ENCODE results near the gene CYFIP1.
A peak's percentile ranks its signal among the peaks of the same experiment; 100 is the strongest.
"Not testable (repeated sequence)": the region's sequence is repeated elsewhere in the genome, so short reads cannot be mapped to it uniquely, and the experiment has no call there.

Gene CYFIP1

DNA sequence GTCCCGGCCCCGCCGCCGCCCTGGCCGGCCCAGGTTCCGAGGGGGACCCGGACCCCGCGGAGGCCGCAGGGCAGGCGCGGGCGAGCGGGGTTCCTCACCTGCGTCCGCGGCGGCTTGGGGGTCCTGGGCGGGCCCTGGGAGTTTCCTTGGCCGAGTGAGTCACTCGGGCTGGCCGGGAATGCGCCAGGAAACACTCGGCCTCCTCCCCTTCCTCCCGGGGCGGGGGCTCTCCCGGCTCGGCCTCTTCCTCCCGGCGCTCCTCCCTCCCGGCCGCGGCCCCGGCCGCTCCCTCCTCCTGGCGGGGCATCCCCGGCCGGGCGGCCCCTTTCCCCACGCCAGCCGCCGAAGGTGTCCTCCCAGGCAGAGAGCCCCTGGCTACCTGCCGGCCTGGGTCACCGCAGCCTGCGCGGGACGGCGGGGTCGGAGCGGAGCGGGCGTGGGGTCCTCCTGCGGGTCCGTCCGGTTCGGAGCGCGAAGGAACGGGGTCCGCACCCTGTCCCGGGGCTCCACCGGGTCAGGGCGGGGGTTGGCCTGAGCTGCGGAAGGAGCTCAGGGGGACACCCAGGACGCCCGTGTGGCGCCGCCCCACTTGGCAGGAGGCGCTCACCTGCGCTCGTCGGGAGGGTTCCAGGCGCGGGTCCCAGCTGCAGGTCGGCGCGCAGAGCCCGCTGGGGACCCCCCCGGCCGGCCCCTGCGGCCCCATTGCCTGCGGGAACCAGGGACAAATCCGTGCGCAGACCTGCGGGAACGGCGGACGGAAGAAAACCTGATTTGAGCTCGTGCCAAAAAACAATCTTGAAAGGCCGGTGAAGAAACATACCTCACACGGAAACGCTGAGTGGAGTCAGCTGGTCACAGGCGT lies at the start of gene CYFIP1:
CYFIP1 (minus strand) TSS at position 180 of the 862 bp plus-strand sequence. CDS start 33,083 bp downstream, outside the sequence.
- peak within 1 kb of the TSS; percentile 90 for H3K4me3 ChIP-seq (ENCODE audit: low read length)
- H3K27me3 ChIP-seq (ENCODE audit: insufficient read depth, low read length) = no peaks in the 10 kb centered on the region
- no peaks in the 10 kb centered on the region for H3K9me3 ChIP-seq (ENCODE audit: low read length)
- peaks cover 12% of the 10 kb centered on the region for H3K4me1 ChIP-seq (ENCODE audit: insufficient read depth, low read length)
- peak within 1 kb of the TSS; percentile 95 for H2AFZ ChIP-seq (ENCODE audit: low read depth, low read length)
- no peaks in the 10 kb centered on the region for H3K36me3 ChIP-seq (ENCODE audit: insufficient read depth, low read length)

DNA sequence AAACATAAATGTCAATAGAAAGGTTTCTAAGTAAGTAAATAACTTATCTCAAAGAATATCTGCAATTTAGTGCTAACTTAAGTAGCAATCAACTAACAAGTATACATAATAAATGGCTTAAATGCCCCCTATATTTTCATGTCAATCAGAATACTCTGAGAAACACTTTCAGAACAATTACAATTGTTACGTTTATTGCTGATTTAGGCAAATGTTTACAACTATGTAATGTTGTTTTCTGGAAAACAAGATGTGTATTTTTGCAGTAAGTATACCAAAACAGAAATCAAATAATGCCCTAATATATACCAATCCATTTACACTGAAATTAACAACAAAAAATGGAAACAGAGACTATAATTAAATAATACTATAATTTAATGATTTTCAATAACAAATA lies 46.0 kb upstream of the CYFIP1 start:
- Histone ChIP-seq H2AFZ (ENCODE audit: low read depth, low read length) (no peak overlapping the region), H3K4me1 (ENCODE audit: insufficient read depth, low read length) (no peaks in the 10 kb centered on the region), H3K36me3 (ENCODE audit: insufficient read depth, low read length) (peaks cover 77% of the 10 kb centered on the region), H3K9me3 (ENCODE audit: low read length) (no peaks in the 10 kb centered on the region), H3K4me3 (ENCODE audit: low read length) (no peak overlapping the region), H3K27me3 (ENCODE audit: insufficient read depth, low read length) (no peaks in the 10 kb centered on the region)

DNA sequence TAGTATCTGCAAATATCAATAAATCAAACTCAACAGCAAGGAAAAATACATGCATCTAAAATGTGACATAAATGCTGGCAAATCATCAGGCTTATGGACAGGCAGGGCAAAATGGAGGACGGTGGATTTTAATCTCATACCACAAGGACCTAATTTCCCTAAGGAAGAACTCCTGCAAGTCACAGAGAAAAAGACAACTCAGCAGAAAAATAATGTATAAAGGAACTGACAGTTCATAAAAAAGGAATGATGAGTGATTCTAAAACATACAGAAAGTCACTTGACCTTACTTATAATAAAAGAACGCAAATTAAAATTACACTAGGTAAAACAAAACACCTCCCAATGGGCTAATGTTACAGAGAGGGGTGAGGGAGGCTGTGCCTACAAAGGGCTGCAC lies 42.0 kb upstream of the CYFIP1 start:
- Histone ChIP-seq H3K4me3 (ENCODE audit: low read length) (no peak overlapping the region), H3K9me3 (ENCODE audit: low read length) (no peaks in the 10 kb centered on the region), H3K27me3 (ENCODE audit: insufficient read depth, low read length) (no peaks in the 10 kb centered on the region), H2AFZ (ENCODE audit: low read depth, low read length) (no peak overlapping the region), H3K4me1 (ENCODE audit: insufficient read depth, low read length) (no peaks in the 10 kb centered on the region), H3K36me3 (ENCODE audit: insufficient read depth, low read length) (peaks cover 79% of the 10 kb centered on the region)

DNA sequence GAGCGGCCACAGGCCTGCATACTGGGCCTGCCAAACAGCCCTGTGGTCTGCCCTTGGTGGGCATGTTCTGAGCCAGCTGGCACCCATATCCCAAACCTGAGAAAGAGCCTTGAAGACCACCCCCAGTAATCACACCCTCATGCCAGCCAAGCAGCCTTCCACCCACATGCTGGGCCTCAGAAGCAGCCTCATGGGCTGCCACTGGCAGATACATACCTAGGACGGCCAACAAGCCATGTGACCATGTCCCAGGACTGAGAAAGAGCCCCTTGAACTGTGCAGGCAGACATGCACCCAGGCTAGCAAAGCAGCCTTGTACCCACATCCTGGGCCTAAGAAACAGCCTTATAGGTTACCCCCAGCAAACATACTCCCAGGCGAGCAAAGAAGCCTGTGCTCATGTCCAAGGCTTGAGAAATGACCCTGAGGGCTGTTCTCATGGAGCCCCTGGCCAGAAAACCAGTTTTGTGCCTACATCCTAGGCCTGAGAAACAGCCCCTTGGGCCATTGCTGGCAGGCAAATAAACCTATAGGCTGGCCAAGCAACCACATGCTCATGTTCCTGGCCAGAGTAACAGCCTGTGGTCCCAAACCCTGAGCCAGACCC lies 34.3 kb upstream of the CYFIP1 start:
- Histone ChIP-seq H3K9me3 (ENCODE audit: low read length) (no peaks in the 10 kb centered on the region), H3K4me3 (ENCODE audit: low read length) (no peak overlapping the region), H3K27me3 (ENCODE audit: insufficient read depth, low read length) (no peaks in the 10 kb centered on the region), H3K36me3 (ENCODE audit: insufficient read depth, low read length) (peaks cover 73% of the 10 kb centered on the region), H2AFZ (ENCODE audit: low read depth, low read length) (no peak overlapping the region), H3K4me1 (ENCODE audit: insufficient read depth, low read length) (no peaks in the 10 kb centered on the region)

DNA sequence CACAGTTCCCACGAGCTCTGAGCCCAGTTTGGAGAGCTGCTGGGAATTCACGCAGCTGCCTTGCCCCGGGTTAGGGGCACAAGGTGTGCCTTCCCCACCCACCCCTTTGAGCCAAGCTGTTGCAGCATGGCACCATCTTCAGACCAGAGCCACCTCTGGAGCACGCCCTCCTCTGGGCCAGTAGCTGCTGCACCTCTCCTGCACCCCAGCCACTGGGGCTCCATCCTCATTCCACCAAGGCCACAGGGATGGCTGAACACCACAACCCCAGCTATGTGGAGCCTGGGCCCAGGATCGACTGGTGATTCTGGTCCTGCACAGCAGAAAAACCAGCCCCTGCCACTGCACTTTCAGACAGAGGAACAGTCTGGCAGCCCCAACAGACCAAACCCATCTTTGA lies 33.5 kb upstream of the CYFIP1 start:
- Histone ChIP-seq H3K4me1 (ENCODE audit: insufficient read depth, low read length) (no peaks in the 10 kb centered on the region), H3K36me3 (ENCODE audit: insufficient read depth, low read length) (peaks cover 70% of the 10 kb centered on the region), H3K9me3 (ENCODE audit: low read length) (no peaks in the 10 kb centered on the region), H2AFZ (ENCODE audit: low read depth, low read length) (no peak overlapping the region), H3K27me3 (ENCODE audit: insufficient read depth, low read length) (no peaks in the 10 kb centered on the region), H3K4me3 (ENCODE audit: low read length) (no peak overlapping the region)

DNA sequence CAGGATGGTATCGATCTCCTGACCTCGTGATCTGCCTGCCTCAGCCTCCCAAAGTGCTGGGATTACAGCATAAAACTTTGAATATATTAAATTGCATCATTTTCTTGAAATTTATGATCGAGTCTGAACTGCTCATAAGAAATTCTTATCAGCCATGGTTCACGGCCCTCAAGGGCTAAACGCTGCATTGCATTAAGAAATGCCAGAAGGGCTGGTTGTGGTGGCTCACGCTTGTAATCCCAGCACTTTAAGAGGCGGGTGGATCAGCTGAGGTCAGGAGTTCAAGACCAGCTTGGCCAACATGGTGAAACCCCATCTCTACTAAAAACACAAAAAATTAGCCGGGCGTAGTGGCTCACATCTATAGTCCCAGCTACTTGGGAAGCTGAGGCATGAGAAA lies 32.4 kb upstream of the CYFIP1 start:
- not testable (repeated sequence) for H2AFZ ChIP-seq (ENCODE audit: low read depth, low read length); H3K4me3 ChIP-seq (ENCODE audit: low read length); H3K27me3 ChIP-seq (ENCODE audit: insufficient read depth, low read length); H3K9me3 ChIP-seq (ENCODE audit: low read length); H3K4me1 ChIP-seq (ENCODE audit: insufficient read depth, low read length)
- H3K36me3 ChIP-seq (ENCODE audit: insufficient read depth, low read length) = peaks cover 68% of the 10 kb centered on the region

DNA sequence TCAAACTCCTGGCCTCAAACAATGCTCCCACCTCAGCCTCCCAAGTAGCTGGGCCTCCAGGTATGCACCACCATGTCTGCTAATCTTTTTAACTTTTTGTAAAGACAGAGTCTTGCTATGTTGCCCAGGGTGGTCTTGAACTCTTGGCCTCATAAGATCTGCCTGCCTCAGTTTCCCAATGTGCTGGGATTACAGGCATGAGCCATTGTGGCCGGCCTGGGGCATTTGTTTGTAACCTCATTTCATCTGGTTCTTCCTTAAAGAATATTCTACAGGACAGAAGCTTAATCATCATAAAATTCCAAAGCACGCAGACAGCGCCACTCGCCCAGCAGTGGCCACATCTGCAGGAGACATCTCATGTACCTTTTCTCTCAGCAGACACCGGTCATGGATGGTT lies 23.6 kb upstream of the CYFIP1 start:
- Histone ChIP-seq H3K36me3 (ENCODE audit: insufficient read depth, low read length) (peaks cover 76% of the 10 kb centered on the region), H3K4me1 (ENCODE audit: insufficient read depth, low read length) (no peaks in the 10 kb centered on the region), H3K27me3 (ENCODE audit: insufficient read depth, low read length) (no peaks in the 10 kb centered on the region), H3K4me3 (ENCODE audit: low read length) (no peak overlapping the region), H2AFZ (ENCODE audit: low read depth, low read length) (no peak overlapping the region), H3K9me3 (ENCODE audit: low read length) (no peaks in the 10 kb centered on the region)

DNA sequence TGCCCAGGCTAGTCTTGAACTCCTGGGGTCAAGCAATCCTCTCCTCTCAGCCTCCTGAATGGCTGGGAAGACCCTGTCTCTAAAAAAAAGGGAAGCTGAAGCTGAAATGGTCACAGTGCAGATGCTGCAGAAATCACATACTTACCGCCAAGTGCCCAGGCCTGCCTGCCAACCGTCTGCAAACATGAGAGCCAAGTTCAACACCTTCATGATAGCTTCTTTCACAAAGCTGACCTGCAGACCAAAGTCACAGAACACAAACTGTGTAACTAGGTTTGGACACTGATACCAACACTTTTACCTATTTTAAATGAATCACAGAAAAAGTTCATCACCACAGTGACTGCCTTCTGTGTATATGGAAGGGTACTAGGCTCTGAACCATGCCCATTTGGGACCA lies 22.8 kb upstream of the CYFIP1 start:
- peaks cover 70% of the 10 kb centered on the region for H3K36me3 ChIP-seq (ENCODE audit: insufficient read depth, low read length)

DNA sequence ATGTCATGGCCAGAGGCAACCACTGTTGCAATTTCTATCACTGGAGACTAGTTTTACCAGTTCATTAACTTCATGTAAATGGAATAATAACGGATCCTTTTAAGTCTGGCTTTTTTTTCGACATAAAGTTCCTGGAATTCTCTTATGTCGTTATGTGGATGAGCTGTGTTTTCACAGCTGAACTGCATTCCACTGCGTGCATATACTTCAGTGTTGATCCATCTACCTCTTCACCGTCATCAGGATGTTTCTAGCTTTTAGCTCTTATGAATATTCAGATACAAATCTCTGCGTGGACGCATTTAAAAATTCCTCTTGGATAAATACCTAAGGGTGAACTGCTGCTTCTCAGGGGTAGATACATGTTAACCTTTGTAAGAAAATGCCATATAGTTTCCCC lies 15.6 kb upstream of the CYFIP1 start:
- Histone ChIP-seq H3K36me3 (ENCODE audit: insufficient read depth, low read length) (peaks cover 27% of the 10 kb centered on the region), H3K27me3 (ENCODE audit: insufficient read depth, low read length) (no peaks in the 10 kb centered on the region)

More for the DNA sequence above, 22.8 kb upstream of the CYFIP1 start:
- no peak overlapping the region for H2AFZ ChIP-seq (ENCODE audit: low read depth, low read length)
- no peaks in the 10 kb centered on the region for H3K27me3 ChIP-seq (ENCODE audit: insufficient read depth, low read length)
- no peak overlapping the region for H3K4me3 ChIP-seq (ENCODE audit: low read length)
- H3K9me3 ChIP-seq (ENCODE audit: low read length) = no peaks in the 10 kb centered on the region
- no peaks in the 10 kb centered on the region for H3K4me1 ChIP-seq (ENCODE audit: insufficient read depth, low read length)

DNA sequence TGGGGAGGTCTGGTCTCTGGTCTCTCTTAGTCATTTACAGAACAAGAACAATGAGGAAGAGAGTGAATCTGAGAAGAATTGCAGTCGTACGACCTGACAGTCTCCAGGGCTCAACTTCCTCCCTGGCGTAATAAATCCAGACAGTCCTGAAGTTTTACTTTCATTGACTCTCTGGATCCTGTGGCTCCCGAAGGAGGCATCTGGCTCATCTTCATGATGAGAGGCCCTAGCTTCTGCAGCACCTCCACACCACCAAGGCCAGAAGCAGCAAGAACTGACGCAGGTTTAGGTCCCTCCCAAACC lies 11.8 kb upstream of the CYFIP1 start:
- Histone ChIP-seq H3K4me3 (ENCODE audit: low read length) (no peak overlapping the region), H3K27me3 (ENCODE audit: insufficient read depth, low read length) (no peaks in the 10 kb centered on the region), H2AFZ (ENCODE audit: low read depth, low read length) (no peak overlapping the region), H3K4me1 (ENCODE audit: insufficient read depth, low read length) (no peaks in the 10 kb centered on the region), H3K9me3 (ENCODE audit: low read length) (no peaks in the 10 kb centered on the region), H3K36me3 (ENCODE audit: insufficient read depth, low read length) (peaks cover 10% of the 10 kb centered on the region)

More for the DNA sequence above, 15.6 kb upstream of the CYFIP1 start:
- Histone ChIP-seq H3K4me1 (ENCODE audit: insufficient read depth, low read length) (no peaks in the 10 kb centered on the region), H3K4me3 (ENCODE audit: low read length) (no peak overlapping the region), H3K9me3 (ENCODE audit: low read length) (no peaks in the 10 kb centered on the region), H2AFZ (ENCODE audit: low read depth, low read length) (no peak overlapping the region)

DNA sequence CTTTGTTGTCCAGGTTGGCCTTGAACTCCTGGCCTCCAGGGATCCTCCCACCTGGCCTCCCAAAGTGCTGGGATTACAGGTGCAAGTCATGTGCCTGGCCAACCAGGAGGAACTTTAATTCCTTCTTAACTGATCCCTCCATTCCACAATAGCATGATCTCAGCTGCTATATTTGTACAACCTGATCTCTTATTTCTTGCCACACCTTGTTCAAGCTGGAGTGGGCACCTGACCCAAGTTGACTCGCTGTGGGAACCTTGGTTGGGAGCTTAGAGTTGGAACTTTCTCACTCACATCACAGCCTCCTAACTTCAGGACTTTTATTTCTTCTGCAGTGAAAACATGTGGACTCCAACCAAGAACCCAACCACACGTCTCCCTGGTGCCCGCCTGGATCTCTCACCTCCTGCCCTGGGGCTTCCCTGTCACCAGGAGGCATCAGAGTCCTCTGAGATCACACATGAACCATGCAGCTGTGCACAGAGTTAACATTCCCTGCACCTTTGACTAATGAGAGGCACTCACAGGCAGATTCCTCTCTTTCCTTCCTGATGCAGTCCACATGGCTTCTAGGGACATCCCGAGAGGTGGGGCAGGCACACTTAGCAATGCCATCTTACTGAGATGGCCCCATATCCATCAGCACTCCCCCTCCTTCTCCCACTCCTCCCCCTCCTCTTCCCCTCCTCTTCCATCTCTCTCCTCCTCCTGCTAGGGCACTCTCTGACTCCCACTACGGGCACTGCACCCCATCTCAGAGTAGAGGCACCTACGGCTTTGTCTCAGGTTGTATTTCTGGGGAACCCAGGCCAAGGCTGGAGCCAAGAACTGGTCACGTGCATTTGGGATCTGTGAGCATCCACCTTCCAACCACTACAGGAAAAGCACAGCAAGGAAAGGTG lies 9.7 kb upstream of the CYFIP1 start:
- Histone ChIP-seq H3K27me3 (ENCODE audit: insufficient read depth, low read length) (no peaks in the 10 kb centered on the region), H2AFZ (ENCODE audit: low read depth, low read length) (no peak overlapping the region), H3K36me3 (ENCODE audit: insufficient read depth, low read length) (peaks cover 10% of the 10 kb centered on the region)

DNA sequence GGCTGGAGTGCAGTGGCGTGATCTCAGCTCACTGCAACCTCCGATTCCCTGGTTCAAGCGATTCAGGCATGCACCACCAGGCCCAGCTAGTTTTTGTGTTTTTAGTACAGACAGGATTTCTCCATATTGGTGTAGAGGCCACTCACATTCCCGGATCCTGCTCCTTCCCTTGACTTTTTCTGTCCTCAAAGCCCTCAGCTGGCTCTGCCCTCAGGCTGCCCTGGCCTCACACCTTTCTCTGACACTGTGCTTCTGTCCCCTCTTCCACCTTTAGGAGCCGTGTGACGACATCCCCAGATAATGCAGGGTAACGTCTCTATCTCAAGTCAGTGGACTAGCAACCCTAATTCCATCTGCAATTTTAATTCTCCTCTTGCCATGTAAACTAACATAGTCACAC lies 8.6 kb upstream of the CYFIP1 start:
- Histone ChIP-seq H3K36me3 (ENCODE audit: insufficient read depth, low read length) (peaks cover 1% of the 10 kb centered on the region), H2AFZ (ENCODE audit: low read depth, low read length) (no peak overlapping the region)

More for the DNA sequence above, 9.7 kb upstream of the CYFIP1 start:
- no peak overlapping the region for H3K4me3 ChIP-seq (ENCODE audit: low read length)
- no peaks in the 10 kb centered on the region for H3K4me1 ChIP-seq (ENCODE audit: insufficient read depth, low read length)
- H3K9me3 ChIP-seq (ENCODE audit: low read length) = no peaks in the 10 kb centered on the region

DNA sequence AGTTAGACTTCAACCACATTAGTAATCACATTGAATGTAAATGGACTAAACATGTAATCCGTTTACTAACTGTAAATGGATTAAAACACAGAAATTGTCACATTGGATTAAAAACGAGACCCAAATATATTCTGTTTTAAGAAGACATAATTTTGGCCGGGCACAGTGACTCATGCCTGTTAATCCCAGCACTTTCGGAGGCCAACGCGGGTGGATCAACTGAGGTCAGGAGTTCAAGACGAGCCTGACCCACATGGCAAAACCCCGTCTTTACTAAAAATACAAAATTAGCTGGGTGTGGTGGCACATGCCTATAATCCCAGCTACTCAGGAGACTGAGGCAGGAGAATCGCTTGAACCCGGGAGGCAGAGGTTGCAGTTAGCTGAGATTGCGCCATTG lies 1.8 kb upstream of the CYFIP1 start:
- H3K36me3 ChIP-seq (ENCODE audit: insufficient read depth, low read length); H3K4me3 ChIP-seq (ENCODE audit: low read length): not testable (repeated sequence)

More for the DNA sequence above, 8.6 kb upstream of the CYFIP1 start:
- no peaks in the 10 kb centered on the region for H3K27me3 ChIP-seq (ENCODE audit: insufficient read depth, low read length)
- H3K4me1 ChIP-seq (ENCODE audit: insufficient read depth, low read length) = no peaks in the 10 kb centered on the region
- H3K9me3 ChIP-seq (ENCODE audit: low read length) = no peaks in the 10 kb centered on the region
- no peak overlapping the region for H3K4me3 ChIP-seq (ENCODE audit: low read length)

More for the DNA sequence above, 1.8 kb upstream of the CYFIP1 start:
- peaks cover 12% of the 10 kb centered on the region for H3K4me1 ChIP-seq (ENCODE audit: insufficient read depth, low read length)
- not testable (repeated sequence) for H3K27me3 ChIP-seq (ENCODE audit: insufficient read depth, low read length); H2AFZ ChIP-seq (ENCODE audit: low read depth, low read length); H3K9me3 ChIP-seq (ENCODE audit: low read length)

Data from neuron (in vitro differentiated cells).